Activated T-cell treated with anti-CD3 and anti-CD28 coated beads, Interleukin-2, amount 50 U/mL, for 1 hour (primary cell): Measurements from ENCODE around the gene MYF5.
"Not testable (repeated sequence)": the region's sequence is repeated elsewhere in the genome, so short reads cannot be mapped to it uniquely, and the experiment has no call there.

ENCODE experiments used
- DNase-seq: peaks from one replicate; pipeline ENCODE4 v3.0.0-alpha.2; 2020

The MYF5 gene

GRCh38 chr12:80716696-80717469 is at the start of gene MYF5:
MYF5 (plus strand) TSS chr12:80716912; CDS start chr12:80717064, 152 bp downstream.
- DNase-seq, result no peak

GRCh38 chr12:80670214-80670613 is 46.5 kb upstream of the MYF5 start:
- DNase-seq, result no peak

- not testable (repeated sequence) for DNase-seq
Measured at GRCh38 chr12:80676042-80676636, 40.6 kb upstream of the MYF5 start.

DNA sequence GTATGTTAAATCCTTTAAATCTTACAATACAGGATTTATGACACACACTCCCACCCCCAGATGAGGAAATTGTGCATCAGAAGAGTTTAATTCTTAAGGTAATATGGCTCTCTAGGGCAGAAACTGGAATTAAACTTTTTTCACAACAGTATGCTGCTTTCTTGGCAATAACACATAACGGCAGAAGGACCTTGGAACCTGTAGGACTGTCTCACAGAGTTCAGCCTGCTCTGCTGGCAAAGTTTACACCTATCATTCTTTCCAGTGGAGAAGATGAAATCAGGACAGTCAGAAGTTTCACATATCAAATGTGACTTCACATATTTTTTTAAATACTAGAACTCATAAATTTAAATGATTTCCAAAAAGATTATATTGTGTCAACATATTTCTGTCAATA is 39.9 kb upstream of the MYF5 start:
- no peak for DNase-seq

- DNase-seq, result no peak
Measured at GRCh38 chr12:80677994-80678393, 38.7 kb upstream of the MYF5 start.

DNA sequence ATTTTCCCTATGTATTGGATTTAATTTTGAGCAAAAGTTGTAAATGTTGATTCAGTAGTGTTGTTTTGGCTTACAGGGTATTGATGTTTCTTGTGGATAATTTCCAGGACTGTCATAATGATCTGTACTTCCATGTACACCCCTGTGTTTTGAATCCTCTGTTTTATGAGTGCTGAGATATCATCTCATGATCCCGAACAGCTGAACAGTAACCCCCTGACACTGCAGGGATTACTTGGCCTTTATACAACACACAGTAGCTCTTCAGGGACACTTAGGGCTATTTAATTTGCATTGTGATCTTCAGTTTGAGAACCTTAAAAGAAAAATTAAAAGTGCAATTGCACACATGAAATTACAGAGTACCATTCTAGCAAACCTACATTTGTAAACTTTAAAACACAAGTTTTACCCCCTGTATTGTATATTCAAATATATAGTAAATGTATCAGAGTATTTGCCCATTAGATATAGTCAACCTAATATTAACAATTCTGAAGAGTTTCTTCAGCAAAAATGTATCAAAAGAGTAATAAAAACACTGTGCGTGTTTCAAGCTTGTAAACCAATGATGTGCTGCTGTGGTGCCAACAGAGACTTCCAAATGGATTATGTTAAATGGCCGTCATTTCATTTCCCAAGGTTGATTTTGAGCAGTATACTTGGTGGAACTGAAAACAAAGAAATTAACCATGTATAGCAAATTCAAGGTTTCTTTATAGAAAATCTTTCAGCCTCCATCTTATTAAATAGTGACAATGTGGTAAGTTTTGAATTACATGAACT is 37.2 kb upstream of the MYF5 start:
- DNase-seq, result no peak

DNA sequence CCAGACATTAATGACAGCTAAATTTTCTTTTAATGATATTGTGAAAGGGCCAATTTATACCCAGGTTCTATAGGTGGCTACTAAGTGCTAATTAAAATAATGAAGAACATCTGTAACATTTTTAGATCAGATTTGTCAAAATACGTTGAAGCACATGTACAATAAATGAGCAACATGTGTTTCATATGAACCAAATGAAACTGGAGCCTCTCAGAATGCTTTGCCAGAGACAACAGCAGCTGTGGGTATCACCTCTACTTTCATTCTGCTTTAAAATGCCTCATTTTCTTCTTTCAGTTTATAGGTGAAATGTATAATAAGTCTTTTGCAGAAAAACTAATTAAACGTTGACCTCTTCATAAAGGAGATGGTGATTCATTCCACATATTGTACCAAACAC is 35.4 kb upstream of the MYF5 start:
- DNase-seq, result no peak

- DNase-seq, result no peak
Measured at GRCh38 chr12:80681786-80682185, 34.9 kb upstream of the MYF5 start.

DNA sequence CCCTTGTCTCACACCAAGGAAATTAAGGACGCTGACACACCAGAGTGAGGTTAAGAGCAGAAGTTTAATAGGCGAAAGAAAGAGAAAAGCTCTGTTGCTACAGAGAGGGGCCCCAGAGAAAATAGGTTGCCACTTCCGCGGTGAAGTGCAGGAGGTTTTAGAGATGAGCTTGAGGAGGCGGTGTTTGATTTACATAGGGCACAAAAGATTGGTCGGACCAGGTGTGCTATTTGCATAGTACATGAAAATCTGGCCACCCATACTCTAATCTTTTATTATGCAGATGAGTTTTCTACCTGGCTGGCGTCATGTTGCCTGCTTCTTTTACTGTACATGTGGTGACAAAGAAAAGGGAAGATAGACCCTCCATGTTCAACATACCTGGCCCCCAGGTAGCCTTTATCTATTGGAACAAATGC is 32.6 kb upstream of the MYF5 start:
- no peak for DNase-seq

DNA sequence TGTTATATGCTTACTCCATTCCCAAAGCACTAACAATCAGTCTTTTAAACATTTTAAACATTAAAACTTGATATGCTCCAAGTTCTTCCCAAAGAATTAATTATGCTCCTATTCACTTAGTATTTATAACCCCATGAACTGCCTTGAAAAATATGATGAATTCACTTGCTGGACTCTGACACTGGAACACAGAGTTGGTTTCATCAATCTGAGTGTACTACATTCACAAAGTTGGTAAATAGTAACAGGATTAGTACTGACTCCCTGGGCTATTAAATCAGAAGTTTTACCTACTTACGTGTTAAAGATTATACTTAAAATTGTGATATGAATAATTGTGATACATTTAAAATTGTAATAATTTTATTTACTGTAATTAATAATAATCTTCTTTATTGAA is 26.6 kb upstream of the MYF5 start:
- DNase-seq, result no peak

DNA sequence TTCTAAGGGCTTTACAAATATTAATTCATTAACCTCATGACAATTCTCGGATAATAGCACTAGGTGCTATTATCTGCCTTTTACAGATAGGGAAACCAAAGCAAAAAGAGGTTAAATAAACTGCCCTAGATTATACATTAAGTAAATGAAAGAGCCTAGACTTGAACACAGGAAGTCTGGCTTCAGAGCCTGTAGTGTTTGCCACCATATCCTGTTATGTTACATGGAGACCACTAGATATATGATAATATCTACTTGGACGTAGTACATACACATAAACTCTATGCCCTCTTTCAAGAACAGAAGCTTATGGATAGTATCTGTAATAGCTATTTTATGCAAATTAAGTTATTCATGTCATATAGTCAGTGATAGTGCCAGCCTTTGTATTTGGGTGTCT is 26.2 kb upstream of the MYF5 start:
- no peak for DNase-seq

GRCh38 chr12:80692114-80692513 is 24.6 kb upstream of the MYF5 start:
- DNase-seq, result no peak

DNA sequence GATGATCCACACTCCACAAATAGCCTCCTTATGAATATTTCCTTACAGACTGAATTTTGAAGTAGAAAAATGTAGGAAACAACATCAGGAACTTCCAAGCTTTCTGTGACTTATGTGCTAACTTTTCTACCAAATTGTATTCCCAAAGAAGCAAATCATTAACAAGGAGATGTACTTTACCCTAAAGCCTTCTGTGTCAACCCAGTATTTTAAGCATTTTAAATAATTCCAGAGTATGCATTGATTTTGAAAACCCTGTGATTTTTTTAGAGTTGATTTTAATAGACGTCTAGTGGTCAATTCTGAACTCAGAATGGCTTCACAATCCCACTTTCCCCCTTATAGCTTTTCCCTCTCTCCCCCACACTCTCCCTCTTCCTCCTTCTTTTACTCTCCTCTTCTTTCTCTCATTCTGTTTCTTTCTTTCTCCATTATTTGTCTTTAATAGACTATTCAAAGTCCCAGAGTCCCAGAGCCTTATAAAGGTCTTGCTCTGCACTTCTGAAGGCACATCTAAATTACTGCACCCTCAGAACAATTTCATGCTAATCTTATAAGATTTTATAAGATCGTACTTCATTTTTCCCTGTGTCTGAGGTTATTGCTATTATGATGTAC is 19.3 kb upstream of the MYF5 start:
- DNase-seq, result no peak

DNA sequence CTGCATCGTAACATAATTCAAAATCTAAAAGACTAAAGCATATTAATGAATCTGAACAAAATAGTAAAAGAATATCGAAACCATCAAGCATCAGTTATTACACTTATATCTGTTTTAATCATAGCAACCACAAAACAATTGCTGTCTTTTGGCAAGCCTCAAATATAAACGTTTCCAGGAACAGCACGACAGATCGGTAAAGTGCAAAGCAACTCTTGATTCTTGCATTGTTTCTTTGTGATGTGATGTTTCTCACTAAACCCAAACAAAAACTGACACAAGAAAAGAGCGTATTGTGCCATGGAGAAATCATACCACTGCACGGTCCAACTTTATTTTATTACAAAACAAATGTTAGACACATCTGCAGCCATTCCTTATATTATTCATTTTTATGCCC is 18.5 kb upstream of the MYF5 start:
- DNase-seq, result no peak

- DNase-seq, result no peak
Measured at GRCh38 chr12:80698847-80699542, 17.7 kb upstream of the MYF5 start.

DNA sequence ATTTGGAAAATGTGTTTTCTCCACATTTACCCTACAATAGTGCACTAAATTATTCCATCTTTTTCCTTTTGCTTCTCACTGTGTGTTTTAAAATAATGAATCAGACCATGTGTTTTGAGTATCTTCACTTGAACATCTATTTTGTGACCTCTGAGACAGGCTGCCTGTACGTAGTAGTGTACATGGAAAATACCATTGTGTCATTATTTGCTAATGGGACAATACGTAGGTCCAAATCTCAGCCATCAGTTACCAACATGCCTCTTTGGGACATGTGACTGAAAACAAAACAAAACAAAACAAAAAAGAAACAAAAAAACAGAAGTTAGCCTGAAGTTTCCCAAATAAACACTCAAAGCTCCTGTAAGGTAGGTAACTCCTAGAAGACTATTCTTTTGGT is 16.4 kb upstream of the MYF5 start:
- DNase-seq, result no peak

DNA sequence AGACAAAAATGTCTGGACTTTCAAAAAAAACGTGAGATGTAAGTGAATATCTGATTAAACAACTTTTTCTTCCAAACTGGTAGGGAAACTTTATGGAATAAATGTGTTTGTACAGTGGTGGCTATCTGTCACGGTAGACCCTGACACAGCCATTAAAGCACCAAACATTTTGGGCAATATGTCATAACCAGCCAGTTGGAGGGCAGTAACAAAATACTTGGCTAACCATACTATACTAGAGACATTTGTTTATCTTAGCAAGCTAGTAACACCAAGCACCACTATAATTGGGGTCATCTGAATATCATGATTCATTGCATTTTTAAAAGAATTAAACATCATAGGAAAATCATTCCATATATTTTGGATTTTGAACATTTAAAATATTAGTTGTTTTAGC is 15.3 kb upstream of the MYF5 start:
- no peak for DNase-seq

DNA sequence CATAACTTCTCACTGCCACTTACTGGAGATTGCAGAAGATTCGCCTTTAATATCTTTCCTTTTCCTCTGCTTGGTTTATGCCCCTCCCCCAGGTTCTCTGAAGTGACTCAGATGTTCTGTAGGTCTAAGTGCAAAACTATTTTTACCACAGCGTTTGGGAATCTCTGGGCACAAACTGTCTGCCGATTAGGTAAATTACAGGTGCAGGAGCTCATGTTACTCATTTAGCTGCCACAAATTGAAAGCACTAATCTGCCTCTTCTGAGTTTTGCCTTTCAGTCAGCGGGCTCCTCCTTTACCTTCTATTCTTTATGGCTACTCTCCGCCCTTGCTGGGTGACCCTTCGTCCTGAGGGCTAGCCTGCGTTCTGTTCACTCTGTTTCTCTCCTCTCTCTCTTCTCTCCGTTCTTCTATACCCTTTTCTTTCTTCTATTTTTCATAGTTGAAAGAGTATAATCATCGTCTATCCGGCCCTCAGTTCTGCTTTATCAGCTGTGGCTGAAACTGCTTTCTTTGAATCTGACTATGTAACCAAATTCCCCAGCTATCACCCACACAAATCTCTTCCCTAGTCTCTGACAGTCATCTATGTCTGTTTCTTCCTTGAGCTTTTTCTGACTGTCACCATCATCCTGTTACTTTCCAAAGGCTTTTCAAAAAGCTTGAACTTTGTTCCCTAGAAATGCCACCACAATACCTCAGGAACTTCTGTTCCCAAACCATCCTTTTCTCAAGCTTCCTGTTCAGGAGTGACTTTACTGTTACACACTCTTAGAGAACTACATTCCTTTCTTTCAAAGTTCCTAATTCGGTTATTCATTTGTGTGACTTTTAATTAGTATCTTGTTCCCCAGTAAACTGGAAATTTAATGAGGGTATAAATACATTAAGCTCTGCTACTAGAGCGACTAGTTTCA is 13.6 kb upstream of the MYF5 start:
- DNase-seq, result no peak

- no peak for DNase-seq
Measured at GRCh38 chr12:80704420-80704819, 12.3 kb upstream of the MYF5 start.

DNA sequence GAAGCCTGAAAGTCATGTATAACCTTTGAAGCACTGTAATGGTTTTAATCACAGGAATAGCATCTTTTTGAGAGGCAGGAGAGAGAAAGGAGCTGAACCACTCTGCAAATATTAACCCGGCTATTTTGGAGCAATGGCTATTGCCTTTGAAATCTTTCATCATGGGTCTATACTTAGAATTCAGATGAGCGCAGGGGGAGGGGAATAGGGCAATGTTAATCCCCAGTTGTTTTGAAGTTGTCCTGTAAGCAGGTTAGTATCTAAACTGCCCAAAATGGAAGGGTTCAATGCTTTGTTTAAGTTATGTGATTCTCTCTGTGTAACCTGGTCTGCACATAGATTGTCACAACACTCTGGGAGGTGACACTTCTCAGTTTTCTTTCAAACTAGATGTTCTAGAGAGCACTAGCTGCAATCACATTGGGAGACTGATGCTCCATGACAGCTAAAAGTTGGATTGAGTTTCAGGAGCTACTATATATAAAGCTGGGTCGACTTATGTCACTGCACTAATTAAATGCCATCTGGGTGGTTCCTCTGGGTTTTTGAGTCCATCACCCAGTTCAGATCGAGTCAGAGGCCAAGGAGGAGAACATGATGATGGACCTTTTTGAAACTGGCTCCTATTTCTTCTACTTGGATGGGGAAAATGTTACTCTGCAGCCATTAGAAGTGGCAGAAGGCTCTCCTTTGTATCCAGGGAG is 9.4 kb upstream of the MYF5 start, which contains the start of gene MYF6:
Gene MYF6 (plus strand): TSS at position 509 of the 704 bp plus-strand sequence. CDS start 86 bp downstream, at position 595.
- DNase-seq, result no peak

GRCh38 chr12:80707830-80708258 is 8.9 kb upstream of the MYF5 start:
- DNase-seq, result no peak
